HG03045 (cell line): Measurements from ENCODE around the gene ENAH.
"Not testable (repeated sequence)": the region's sequence is repeated elsewhere in the genome, so short reads cannot be mapped to it uniquely, and the experiment has no call there.

Source experiments
- ATAC-seq: cut with Tn5 transposase; IDR thresholded peaks from one replicate; pipeline ENCODE4 v1.9.1; 2021; ENCODE audit warnings: mild to moderate bottlenecking, moderate library complexity; ENCODE audit not compliant: unreplicated experiment

ENAH gene

GRCh38 chr1:225532240-225532944 lies 120.5 kb downstream of the ENAH start:
- ATAC-seq: no peak

- ATAC-seq: no peak
Measured at GRCh38 chr1:225529726-225530125, 123.2 kb downstream of the ENAH start.

- ATAC-seq: no peak
Measured at GRCh38 chr1:225527575-225527974, 125.3 kb downstream of the ENAH start.

GRCh38 chr1:225526878-225527277 lies 126.0 kb downstream of the ENAH start:
- no peak for ATAC-seq

- ATAC-seq: no peak
Measured at GRCh38 chr1:225525377-225525776, 127.5 kb downstream of the ENAH start.

GRCh38 chr1:225524570-225524969 lies 128.4 kb downstream of the ENAH start:
- no peak for ATAC-seq

- ATAC-seq: no peak
Measured at GRCh38 chr1:225523263-225523950, 129.5 kb downstream of the ENAH start.

- no peak for ATAC-seq
Measured at GRCh38 chr1:225522588-225523262, 130.2 kb downstream of the ENAH start.

GRCh38 chr1:225520587-225521227 lies 132.2 kb downstream of the ENAH start:
- ATAC-seq: no peak

- no peak for ATAC-seq
Measured at GRCh38 chr1:225519166-225519863, 133.6 kb downstream of the ENAH start.

GRCh38 chr1:225517697-225518096 lies 135.2 kb downstream of the ENAH start:
- no peak for ATAC-seq

GRCh38 chr1:225517221-225517620 lies 135.7 kb downstream of the ENAH start:
- ATAC-seq: no peak

- no peak for ATAC-seq
Measured at GRCh38 chr1:225514671-225515081, 138.2 kb downstream of the ENAH start.

GRCh38 chr1:225513576-225513975 lies 139.3 kb downstream of the ENAH start:
- not testable (repeated sequence) for ATAC-seq

- no peak for ATAC-seq
Measured at GRCh38 chr1:225511828-225512381, 141.0 kb downstream of the ENAH start.

- ATAC-seq: not testable (repeated sequence)
Measured at GRCh38 chr1:225510740-225511139, 142.2 kb downstream of the ENAH start.

- no peak for ATAC-seq
Measured at GRCh38 chr1:225509770-225510169, 143.2 kb downstream of the ENAH start.

GRCh38 chr1:225509376-225509707 lies 143.6 kb downstream of the ENAH start:
- ATAC-seq: no peak

GRCh38 chr1:225508538-225509375 lies 144.2 kb downstream of the ENAH start:
- no peak for ATAC-seq

GRCh38 chr1:225506727-225507126 lies 146.2 kb downstream of the ENAH start:
- no peak for ATAC-seq
